Thyroid gland (tissue), 4 donors: ENCODE results near the gene GPC5. TPM values are rescaled to one million over a fixed set of nuclear protein-coding genes. Genes with fewer than 3 reads are reported as not detected.

Experiments used
- DNase-seq, 2 donors: peaks; one replicate each; pipeline ENCODE4 v3.0.0-alpha.2; 2019
- H3K27ac ChIP-seq, 3 donors: fragments of 200-600 bp; sonication (generic); 1 replicate in 2 of 3; 2 replicates in 1 of 3; pipeline ENCODE4 v1.5.1; 2016 to 2019; ENCODE audit warnings: mild to moderate bottlenecking in 1 of 3, moderate library complexity in 1 of 3
- H3K27me3 ChIP-seq: fragments of 200-600 bp; sonication (generic); one replicate; pipeline ENCODE4 v1.5.1; 2019
- H3K36me3 ChIP-seq, 2 donors: fragments of 200-600 bp; sonication (generic); one replicate each; pipeline ENCODE4 v1.5.1; 2016 to 2019
- H3K4me1 ChIP-seq, 2 donors: fragments of 200-600 bp; sonication (generic); one replicate each; pipeline ENCODE4 v1.5.1; 2017 to 2019
- H3K4me3 ChIP-seq, 3 donors: fragments of 200-600 bp; sonication (generic); replicated peaks in 1 of 3; 1 replicate in 2 of 3; 2 replicates in 1 of 3; pipeline ENCODE4 v1.5.1; 2016; ENCODE audit warnings: mild to moderate bottlenecking in 1 of 3
- H3K9me3 ChIP-seq: fragments of 200-600 bp; sonication (generic); one replicate; pipeline ENCODE4 v1.5.1; 2017
- CTCF ChIP-seq, 6 experiments: fragments of 200-600 bp in 3 of 6; fragments of 450-650 bp in 3 of 6; sonication (generic) in 3 of 6; IDR thresholded peaks; one replicate each; pipeline ENCODE4 v1.5.1; 2016 to 2019; ENCODE audit warnings: antibody characterized with exemption in 6 of 6, mild to moderate bottlenecking in 2 of 6, inconsistent platforms in 1 of 6, moderate library complexity in 1 of 6
- POLR2A ChIP-seq, 2 donors: fragments of 450-650 bp; IDR thresholded peaks; one replicate each; pipeline ENCODE4 v1.6.1; 2017; ENCODE audit warnings: antibody characterized with exemption in 2 of 2, mild to moderate bottlenecking in 2 of 2, moderate library complexity in 1 of 2
- WGBS, 2 donors: methylation state at CpG; one replicate each; pipeline ENCODE4 v1.1.5; 2017; 5-methylcytosine and 5-hydroxymethylcytosine counted together
- intact Hi-C: fragments of 100-400 bp; cut with DNase I; formaldehyde crosslinking; loops from one replicate; pipeline ENCODE4 v1.15.1; 2023
- total RNA-seq, 4 donors: library from RNA; depleted of rRNA; stranded (reverse); fragments of >200 nt; gene quantifications; one replicate each; pipeline ENCODE4 v1.2.3, GENCODE V29; 2016

GPC5 gene
- total RNA-seq, 4 donors from 2014 or later = 0.67 to 2.3 (median 1.3) TPM

DNA sequence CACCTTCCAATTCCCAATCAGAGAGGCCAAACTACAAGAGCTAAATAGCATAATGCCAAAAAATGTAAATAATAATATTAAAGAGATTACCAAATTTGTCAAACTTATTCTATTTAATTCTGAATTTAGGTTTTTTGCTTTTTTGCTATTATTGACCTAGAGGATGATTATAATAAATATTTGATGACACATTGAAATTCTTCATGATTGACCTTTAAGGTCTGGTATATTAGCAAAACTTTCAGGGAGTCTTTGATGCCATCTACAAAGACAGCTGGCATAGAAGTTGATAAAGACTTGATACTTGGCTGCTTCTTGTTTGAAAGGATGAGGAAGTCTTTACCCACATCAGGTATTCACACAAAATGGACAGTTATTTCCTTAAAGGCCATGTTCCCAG is 1168.3 kb downstream of the GPC5 start:
- Histone ChIP-seq H3K27me3 (no peaks in the 10 kb centered on the region), H3K4me1 (no peaks in the 10 kb centered on the region), H3K27ac (no peak overlapping the region), H3K36me3 (no peaks in the 10 kb centered on the region), H3K9me3 (no peaks in the 10 kb centered on the region), H3K4me3 (no peak overlapping the region)
- no peak for TF ChIP-seq POLR2A (IDR thresholded peaks at IDR 0.05)
- TF ChIP-seq CTCF (IDR thresholded peaks at IDR 0.05) = no peak
- no peak for DNase-seq
- intact Hi-C loops = no loop called here

- Histone ChIP-seq H3K36me3 (no peaks in the 10 kb centered on the region), H3K9me3 (no peaks in the 10 kb centered on the region), H3K27me3 (no peaks in the 10 kb centered on the region), H3K4me3 (no peak overlapping the region), H3K4me1 (no peaks in the 10 kb centered on the region), H3K27ac (no peak overlapping the region)
- no peak for TF ChIP-seq POLR2A (IDR thresholded peaks at IDR 0.05)
- TF ChIP-seq CTCF (IDR thresholded peaks at IDR 0.05) = no peak
- no peak for DNase-seq
- WGBS, 2 donors = 73 to 84% methylated on average over 4 of the region's 4 CpGs
- intact Hi-C loops = no loop called here
Measured at GRCh38 chr13:92572190-92572589, 1173.8 kb downstream of the GPC5 start.

GRCh38 chr13:92573467-92574057 is 1175.1 kb downstream of the GPC5 start:
- H3K27ac ChIP-seq = no peak overlapping the region
- 60 to 69% methylated on average over 10 of the region's 10 CpGs for WGBS, 2 donors
- no peaks in the 10 kb centered on the region for H3K36me3 ChIP-seq
- H3K4me3 ChIP-seq = no peak overlapping the region
- no peaks in the 10 kb centered on the region for H3K4me1 ChIP-seq
- no peak for TF ChIP-seq CTCF (IDR thresholded peaks at IDR 0.05)
- TF ChIP-seq POLR2A (IDR thresholded peaks at IDR 0.05) = no peak
- no peak for DNase-seq
- H3K27me3 ChIP-seq = no peaks in the 10 kb centered on the region
- intact Hi-C loops = no loop called here
- H3K9me3 ChIP-seq = no peaks in the 10 kb centered on the region

DNA sequence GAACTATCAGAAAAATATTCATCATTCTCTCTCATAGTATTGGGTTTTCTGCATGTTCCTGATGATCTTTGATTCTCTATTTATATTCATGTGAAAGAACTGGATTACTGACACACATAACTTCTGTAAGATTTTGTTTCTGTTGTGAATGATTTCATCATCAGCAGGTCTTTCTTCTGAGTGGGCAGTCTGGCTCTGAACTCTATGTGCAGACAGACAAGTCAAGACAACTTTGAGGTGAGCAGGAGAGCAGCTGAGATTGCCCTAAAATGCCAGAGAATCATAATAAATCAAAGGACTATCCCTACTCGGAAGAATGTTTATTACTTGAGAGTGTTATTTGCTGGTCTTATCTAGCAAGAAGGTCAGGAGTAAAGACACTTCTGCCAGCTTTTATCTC is 1176.1 kb downstream of the GPC5 start:
- DNase-seq = no peak
- Histone ChIP-seq H3K27ac (no peak overlapping the region), H3K36me3 (no peaks in the 10 kb centered on the region), H3K9me3 (no peaks in the 10 kb centered on the region), H3K27me3 (no peaks in the 10 kb centered on the region), H3K4me3 (no peak overlapping the region), H3K4me1 (no peaks in the 10 kb centered on the region)
- TF ChIP-seq POLR2A (IDR thresholded peaks at IDR 0.05) = no peak
- intact Hi-C loops = no loop called here
- 78 to 87% methylated on average over 1 of the region's 1 CpG for WGBS, 2 donors

- H3K4me3 ChIP-seq = no peak overlapping the region
- TF ChIP-seq POLR2A (IDR thresholded peaks at IDR 0.05) (no peak), CTCF (IDR thresholded peaks at IDR 0.05) (no peak)
- no peaks in the 10 kb centered on the region for H3K36me3 ChIP-seq
- no peaks in the 10 kb centered on the region for H3K4me1 ChIP-seq
- no peak for DNase-seq
- no peaks in the 10 kb centered on the region for H3K27me3 ChIP-seq
- intact Hi-C loops = no loop called here
- WGBS, 2 donors = 63 to 74% methylated on average over 2 of the region's 2 CpGs
- H3K27ac ChIP-seq = no peak overlapping the region
- no peaks in the 10 kb centered on the region for H3K9me3 ChIP-seq
Measured at GRCh38 chr13:92575777-92576176, 1177.4 kb downstream of the GPC5 start.

DNA sequence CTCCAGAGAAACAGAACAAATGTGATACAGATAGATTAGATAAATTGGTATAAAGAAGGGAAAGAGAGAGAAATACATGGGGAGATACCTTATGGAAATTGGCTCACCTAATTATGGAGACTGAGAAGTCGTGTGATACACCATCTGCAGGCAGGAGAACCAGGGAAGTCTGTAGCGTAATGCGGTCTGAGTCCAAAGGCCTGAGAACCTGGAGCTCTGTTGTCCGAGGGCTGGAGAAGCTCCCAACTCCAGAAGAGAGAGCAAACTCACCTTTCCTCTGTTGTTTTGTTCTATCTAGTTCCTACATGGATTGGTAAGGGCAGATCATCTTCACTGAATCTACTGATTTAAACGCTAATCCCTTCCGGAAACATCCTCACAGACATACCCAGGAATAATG is 1179.9 kb downstream of the GPC5 start:
- WGBS, 2 donors = 96 to 97% methylated on average over 6 of the region's 6 CpGs
- Histone ChIP-seq H3K9me3 (no peaks in the 10 kb centered on the region), H3K4me3 (no peak overlapping the region), H3K27ac (no peak overlapping the region), H3K4me1 (no peaks in the 10 kb centered on the region), H3K36me3 (no peaks in the 10 kb centered on the region), H3K27me3 (no peaks in the 10 kb centered on the region)
- DNase-seq = no peak
- intact Hi-C loops = no loop called here
- TF ChIP-seq CTCF (IDR thresholded peaks at IDR 0.05) (no peak), POLR2A (IDR thresholded peaks at IDR 0.05) (no peak)
